Hepatocyte (in vitro differentiated cells): ENCODE data around the gene CARD9. TPM values are rescaled to one million over a fixed set of nuclear protein-coding genes. Genes with fewer than 3 reads are reported as not detected.

Experiments used
- DNase-seq: peaks from one replicate; pipeline ENCODE4 v3.0.0-alpha.2; 2016; ENCODE audit warnings: low spot score
- H2AFZ ChIP-seq: fragments of 200-600 bp; sonication (generic); 2 replicates; pipeline ENCODE4 v1.6.0; 2016; ENCODE audit warnings: antibody characterized with exemption, mild to moderate bottlenecking
- H3K27ac ChIP-seq: fragments of 200-600 bp; sonication (generic); 2 replicates; pipeline ENCODE4 v1.5.1; 2016; ENCODE audit warnings: mild to moderate bottlenecking
- H3K27me3 ChIP-seq: fragments of 200-600 bp; sonication (generic); 2 replicates; pipeline ENCODE4 v1.6.1; 2016
- H3K36me3 ChIP-seq: fragments of 200-600 bp; sonication (generic); replicated peaks from 2 replicates; pipeline ENCODE4 v1.5.1; 2016; ENCODE audit warnings: low read depth; ENCODE audit not compliant: insufficient read depth
- H3K4me1 ChIP-seq: fragments of 200-600 bp; sonication (generic); 2 replicates; pipeline ENCODE4 v1.5.1; 2016; ENCODE audit warnings: mild to moderate bottlenecking, moderate library complexity; ENCODE audit not compliant: insufficient read depth
- H3K4me2 ChIP-seq: fragments of 200-600 bp; sonication (generic); 2 replicates; pipeline ENCODE4 v1.6.0; 2016
- H3K4me3 ChIP-seq: fragments of 200-600 bp; sonication (generic); 2 replicates; pipeline ENCODE4 v1.5.1; 2016; ENCODE audit warnings: mild to moderate bottlenecking
- H3K79me2 ChIP-seq: fragments of 200-600 bp; sonication (generic); 2 replicates; pipeline ENCODE4 v1.6.0; 2017; ENCODE audit warnings: mild to moderate bottlenecking
- H3K9me2 ChIP-seq: fragments of 200-600 bp; sonication (generic); replicated peaks from 2 replicates; pipeline ENCODE4 v1.6.0; 2017; ENCODE audit warnings: mild to moderate bottlenecking; ENCODE audit not compliant: insufficient read depth
- H3K9me3 ChIP-seq: fragments of 200-600 bp; sonication (generic); 2 replicates; pipeline ENCODE4 v1.5.1; 2016; ENCODE audit warnings: low read depth, mild to moderate bottlenecking
- H4K20me1 ChIP-seq: fragments of 200-600 bp; sonication (generic); 2 replicates; pipeline ENCODE4 v1.6.0; 2016; ENCODE audit warnings: mild to moderate bottlenecking; ENCODE audit not compliant: insufficient read depth, poor library complexity, severe bottlenecking
- CTCF ChIP-seq: fragments of 200-600 bp; sonication (generic); IDR thresholded peaks from 2 replicates; pipeline ENCODE4 v1.5.1; 2016; ENCODE audit warnings: antibody characterized with exemption, mild to moderate bottlenecking; ENCODE audit not compliant: poor library complexity
- EZH2 ChIP-seq: fragments of 200-600 bp; sonication (generic); IDR thresholded peaks from 2 replicates; pipeline ENCODE4 v1.6.1; 2016; ENCODE audit warnings: antibody characterized with exemption, mild to moderate bottlenecking, borderline replicate concordance
- EZH2phosphoT487 ChIP-seq: fragments of 200-600 bp; sonication (generic); IDR thresholded peaks from one replicate; pipeline ENCODE4 v1.6.1; 2018; ENCODE audit warnings: antibody characterized with exemption, mild to moderate bottlenecking, low read depth, moderate library complexity; ENCODE audit not compliant: unreplicated experiment, severe bottlenecking
- WGBS: methylation state at CpG from one replicate; pipeline ENCODE4 v1.1.6; 2016; ENCODE audit warnings: low lambda C conversion rate; ENCODE audit errors: missing lambda C conversion rate; 5-methylcytosine and 5-hydroxymethylcytosine counted together
- polyA plus RNA-seq: library from polyadenylated mRNA; unstranded; fragments of >200 nt; fragmentation: Nextera tagmentation; extraction: Ambion mirVana; gene quantifications from 2 replicates; pipeline ENCODE4 v1.2.1, GENCODE V29; 2016
- total RNA-seq: library from RNA; depleted of rRNA; stranded (reverse); fragments of >200 nt; gene quantifications from 2 replicates; pipeline ENCODE4 v1.2.3, GENCODE V29; 2014

Gene CARD9
- total and polyA plus RNA-seq, 2 experiments from 2014 or later = 0.80 to 1.5 TPM

- H3K9me3 ChIP-seq = no peaks in the 10 kb centered on the region
- no peak overlapping the region for H2AFZ ChIP-seq
- H3K4me2 ChIP-seq = no peak overlapping the region
- no peak for DNase-seq
- no peak for TF ChIP-seq EZH2phosphoT487
- TF ChIP-seq CTCF = no peak
- TF ChIP-seq EZH2 = no peak
- H3K27ac ChIP-seq = no peak overlapping the region
- no peaks in the 10 kb centered on the region for H3K36me3 ChIP-seq
- H3K4me3 ChIP-seq = no peak overlapping the region
- H3K9me2 ChIP-seq = no peaks in the 10 kb centered on the region
- no peaks in the 10 kb centered on the region for H3K27me3 ChIP-seq
- peaks cover 16% of the 10 kb centered on the region for H3K4me1 ChIP-seq
- WGBS = 100% methylated on average over 5 of the region's 8 CpGs
- no peaks in the 10 kb centered on the region for H4K20me1 ChIP-seq
- no peaks in the 10 kb centered on the region for H3K79me2 ChIP-seq
These were observed 3.0 kb upstream of the CARD9 start for GRCh38 chr9:136376457-136376856.

GRCh38 chr9:136375096-136375495 lies 1.6 kb upstream of the CARD9 start:
- H3K9me2 ChIP-seq = no peaks in the 10 kb centered on the region
- WGBS = 98% methylated on average over 12 of the region's 12 CpGs
- no peak overlapping the region for H2AFZ ChIP-seq
- H3K27me3 ChIP-seq = no peaks in the 10 kb centered on the region
- no peak overlapping the region for H3K4me3 ChIP-seq
- no peaks in the 10 kb centered on the region for H3K79me2 ChIP-seq
- H3K4me1 ChIP-seq = peaks cover 16% of the 10 kb centered on the region
- no peak for DNase-seq
- no peak overlapping the region for H3K4me2 ChIP-seq
- H3K27ac ChIP-seq = no peak overlapping the region
- no peaks in the 10 kb centered on the region for H4K20me1 ChIP-seq
- H3K36me3 ChIP-seq = no peaks in the 10 kb centered on the region
- no peaks in the 10 kb centered on the region for H3K9me3 ChIP-seq
- no peak for TF ChIP-seq CTCF
- TF ChIP-seq EZH2 = no peak
- TF ChIP-seq EZH2phosphoT487 = no peak

- H3K4me2 ChIP-seq = no peak overlapping the region
- H3K27ac ChIP-seq = no peak overlapping the region
- no peaks in the 10 kb centered on the region for H3K27me3 ChIP-seq
- 85% methylated on average over 14 of the region's 14 CpGs for WGBS
- TF ChIP-seq EZH2 = no peak
- H3K36me3 ChIP-seq = no peaks in the 10 kb centered on the region
- no peaks in the 10 kb centered on the region for H4K20me1 ChIP-seq
- H3K4me1 ChIP-seq = peaks cover 16% of the 10 kb centered on the region
- no peaks in the 10 kb centered on the region for H3K9me3 ChIP-seq
- H3K4me3 ChIP-seq = no peak overlapping the region
- H3K79me2 ChIP-seq = no peaks in the 10 kb centered on the region
- DNase-seq = no peak
- H3K9me2 ChIP-seq = no peaks in the 10 kb centered on the region
- H2AFZ ChIP-seq = no peak overlapping the region
These were observed 710 bp upstream of the CARD9 start for GRCh38 chr9:136374183-136374575.

- Histone ChIP-seq H2AFZ (peak overlapping the region; percentile 6), H3K36me3 (no peaks in the 10 kb centered on the region), H3K4me2 (peak overlapping the region; percentile 65), H4K20me1 (no peaks in the 10 kb centered on the region), H3K79me2 (no peaks in the 10 kb centered on the region), H3K9me3 (no peaks in the 10 kb centered on the region), H3K27ac (peak overlapping the region; percentile 58), H3K4me3 (no peak overlapping the region), H3K4me1 (peaks cover 16% of the 10 kb centered on the region), H3K27me3 (no peaks in the 10 kb centered on the region), H3K9me2 (no peaks in the 10 kb centered on the region)
- WGBS = 42% methylated on average over 21 of the region's 21 CpGs
- peak; percentile 74 for DNase-seq
- TF ChIP-seq EZH2phosphoT487 = no peak
- TF ChIP-seq CTCF = peak; percentile 12
These were observed 739 bp downstream of the CARD9 start for GRCh38 chr9:136372561-136373299.
